Subcutaneous abdominal adipose tissue (tissue), 5 donors: Measurements from ENCODE around the gene PLA2G1B.
A peak's percentile ranks its signal among the peaks of the same experiment; 100 is the strongest.

Experiments
- H3K27ac ChIP-seq: one replicate; pipeline ENCODE4 v1.7.0; 2013; ENCODE audit warnings: low read depth, mild to moderate bottlenecking, inconsistent platforms, low read length, moderate library complexity
- H3K27me3 ChIP-seq, 5 donors: one replicate each; pipeline ENCODE4 v1.7.0; 2013; ENCODE audit warnings: low read length in 5 of 5, inconsistent platforms in 1 of 5; ENCODE audit not compliant: control insufficient read depth in 5 of 5, insufficient read depth in 4 of 5
- H3K36me3 ChIP-seq, 5 donors: one replicate each; pipeline ENCODE4 v1.7.0; 2013; ENCODE audit warnings: low read length in 5 of 5; ENCODE audit not compliant: control insufficient read depth in 5 of 5, insufficient read depth in 5 of 5
- H3K4me1 ChIP-seq, 5 donors: one replicate each; pipeline ENCODE4 v1.7.0; 2013; ENCODE audit warnings: low read length in 5 of 5, mild to moderate bottlenecking in 3 of 5, moderate library complexity in 1 of 5; ENCODE audit not compliant: control insufficient read depth in 5 of 5, insufficient read depth in 5 of 5
- H3K4me3 ChIP-seq, 5 donors: one replicate each; pipeline ENCODE4 v1.7.0; 2013; ENCODE audit warnings: low read length in 5 of 5, low read depth in 1 of 5
- H3K9ac ChIP-seq, 5 donors: one replicate each; pipeline ENCODE4 v1.7.0; 2013; ENCODE audit warnings: low read length in 5 of 5, mild to moderate bottlenecking in 4 of 5, moderate library complexity in 3 of 5
- H3K9me3 ChIP-seq, 5 donors: one replicate each; pipeline ENCODE4 v1.7.0; 2013; ENCODE audit warnings: low read length in 5 of 5; ENCODE audit not compliant: control insufficient read depth in 5 of 5
- donor health status: healthy.
- donor health status: healthy.
- donor health status: healthy.
- donor health status: healthy.
- donor health status: healthy.

The PLA2G1B gene

GRCh38 chr12:120359128-120359527 is 31.5 kb upstream of the PLA2G1B start:
- H3K27ac ChIP-seq = no peak overlapping the region
- H3K36me3 ChIP-seq = no peaks in the 10 kb centered on the region
- H3K4me1 ChIP-seq = peaks cover 0 to 15% (median 6%) of the 10 kb centered on the region in 5 donors
- H3K9ac ChIP-seq = no peak overlapping the region
- H3K4me3 ChIP-seq = no peak overlapping the region
- no peaks in the 10 kb centered on the region for H3K9me3 ChIP-seq
- H3K27me3 ChIP-seq = peaks cover 5 to 34% (median 12%) of the 10 kb centered on the region in 5 donors

GRCh38 chr12:120358412-120359100 is 31.0 kb upstream of the PLA2G1B start:
- Histone ChIP-seq H3K4me3 (no peak overlapping the region), H3K27ac (no peak overlapping the region), H3K4me1 (peaks cover 0 to 15% (median 6%) of the 10 kb centered on the region in 5 donors), H3K36me3 (no peaks in the 10 kb centered on the region), H3K9me3 (no peaks in the 10 kb centered on the region), H3K9ac (no peak overlapping the region), H3K27me3 (peaks cover 5 to 33% (median 12%) of the 10 kb centered on the region in 5 donors)

- Histone ChIP-seq H3K4me1 (peaks cover 0 to 13% (median 6%) of the 10 kb centered on the region in 5 donors), H3K4me3 (no peak overlapping the region), H3K36me3 (no peaks in the 10 kb centered on the region), H3K27ac (no peak overlapping the region), H3K9me3 (no peaks in the 10 kb centered on the region), H3K27me3 (peaks cover 0 to 19% (median 4%) of the 10 kb centered on the region in 5 donors), H3K9ac (no peak overlapping the region)
Observed at GRCh38 chr12:120357104-120357503, 29.5 kb upstream of the PLA2G1B start.

GRCh38 chr12:120356567-120357030 is 29.0 kb upstream of the PLA2G1B start:
- Histone ChIP-seq H3K27me3 (peaks cover 0 to 15% (median 3%) of the 10 kb centered on the region in 5 donors), H3K9me3 (no peaks in the 10 kb centered on the region), H3K4me1 (peaks cover 0 to 8% (median 1%) of the 10 kb centered on the region in 5 donors), H3K4me3 (no peak overlapping the region), H3K9ac (no peak overlapping the region), H3K36me3 (no peaks in the 10 kb centered on the region), H3K27ac (no peak overlapping the region)

- Histone ChIP-seq H3K36me3 (no peaks in the 10 kb centered on the region), H3K4me3 (no peak overlapping the region), H3K9me3 (no peaks in the 10 kb centered on the region), H3K9ac (no peak overlapping the region), H3K27ac (no peak overlapping the region), H3K4me1 (peaks cover 0 to 21% (median 13%) of the 10 kb centered on the region in 5 donors), H3K27me3 (peaks cover 0 to 3% (median 2%) of the 10 kb centered on the region in 5 donors)
Observed at GRCh38 chr12:120353556-120354317, 26.2 kb upstream of the PLA2G1B start.

GRCh38 chr12:120353136-120353535 is 25.6 kb upstream of the PLA2G1B start:
- no peaks in the 10 kb centered on the region for H3K9me3 ChIP-seq
- H3K27ac ChIP-seq = no peak overlapping the region
- H3K27me3 ChIP-seq = peaks cover 0 to 3% (median 0%) of the 10 kb centered on the region in 5 donors
- no peaks in the 10 kb centered on the region for H3K36me3 ChIP-seq
- peaks cover 0 to 21% (median 13%) of the 10 kb centered on the region in 5 donors for H3K4me1 ChIP-seq
- H3K4me3 ChIP-seq = no peak overlapping the region
- H3K9ac ChIP-seq = no peak overlapping the region

- Histone ChIP-seq H3K9me3 (no peaks in the 10 kb centered on the region), H3K9ac (no peak overlapping the region), H3K4me3 (no peak overlapping the region), H3K27me3 (peaks cover 0 to 4% (median 3%) of the 10 kb centered on the region in 5 donors), H3K4me1 (peaks cover 0 to 21% (median 13%) of the 10 kb centered on the region in 5 donors), H3K36me3 (no peaks in the 10 kb centered on the region), H3K27ac (no peak overlapping the region)
Observed at GRCh38 chr12:120352117-120352516, 24.5 kb upstream of the PLA2G1B start.

- H3K4me3 ChIP-seq = no peak overlapping the region
- no peaks in the 10 kb centered on the region for H3K9me3 ChIP-seq
- no peak overlapping the region for H3K27ac ChIP-seq
- H3K36me3 ChIP-seq = no peaks in the 10 kb centered on the region
- H3K9ac ChIP-seq = peak overlapping the region in 2 of 5 donors; percentile 43 to 47
- peaks cover 0 to 4% (median 3%) of the 10 kb centered on the region in 5 donors for H3K27me3 ChIP-seq
- H3K4me1 ChIP-seq = peaks cover 0 to 21% (median 10%) of the 10 kb centered on the region in 5 donors
Observed at GRCh38 chr12:120350576-120351350, 23.2 kb upstream of the PLA2G1B start.

- Histone ChIP-seq H3K4me1 (peaks cover 0 to 21% (median 10%) of the 10 kb centered on the region in 5 donors), H3K27me3 (peaks cover 0 to 4% (median 3%) of the 10 kb centered on the region in 5 donors), H3K9me3 (no peaks in the 10 kb centered on the region), H3K27ac (no peak overlapping the region), H3K36me3 (no peaks in the 10 kb centered on the region), H3K9ac (no peak overlapping the region), H3K4me3 (no peak overlapping the region)
Observed at GRCh38 chr12:120347766-120348165, 20.2 kb upstream of the PLA2G1B start.
